Measurements from ENCODE around the gene SP6.

DNA sequence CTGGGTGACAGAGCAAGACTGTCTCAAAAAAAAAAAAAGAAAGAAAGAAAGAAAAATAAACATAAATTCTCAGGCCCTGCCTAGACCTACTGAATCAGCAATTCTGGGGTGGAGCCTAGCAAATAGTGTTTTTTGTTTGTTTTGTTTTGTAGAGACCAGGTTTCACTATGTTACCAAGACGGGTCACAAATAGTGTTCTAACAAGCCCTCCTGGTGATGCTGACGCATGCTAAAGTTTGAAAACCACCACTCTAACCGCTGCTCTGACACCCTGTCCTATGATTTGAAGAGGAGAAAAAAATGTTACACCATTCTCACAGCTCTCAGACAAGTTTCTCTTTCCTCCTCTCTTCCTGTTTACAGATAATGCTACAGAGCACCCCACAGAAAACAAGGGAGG lies 21.1 kb downstream of the SP6 start:
- TF ChIP-seq MAFK (IDR thresholded peaks at IDR 0.05; ENCODE audit: low read depth, low read length) = no peak
- no peak for TF ChIP-seq POLR2A (IDR thresholded peaks at IDR 0.05; ENCODE audit: control extremely low read depth in 1 of 2, low read depth in 2 of 2, low read length in 2 of 2)
- no peak for TF ChIP-seq POLR2AphosphoS5 (IDR thresholded peaks at IDR 0.05; ENCODE audit: low read depth, low read length)
- no peak for TF ChIP-seq SUZ12 (IDR thresholded peaks at IDR 0.05; ENCODE audit: low read length)
- TF ChIP-seq JUN (IDR thresholded peaks at IDR 0.05; ENCODE audit: low read depth, low read length) = no peak
- no peak for TF ChIP-seq EP300 (IDR thresholded peaks at IDR 0.05; ENCODE audit: borderline replicate concordance in 1 of 2, low read depth in 2 of 2, low read length in 2 of 2)
- TF ChIP-seq, protein P1, sequence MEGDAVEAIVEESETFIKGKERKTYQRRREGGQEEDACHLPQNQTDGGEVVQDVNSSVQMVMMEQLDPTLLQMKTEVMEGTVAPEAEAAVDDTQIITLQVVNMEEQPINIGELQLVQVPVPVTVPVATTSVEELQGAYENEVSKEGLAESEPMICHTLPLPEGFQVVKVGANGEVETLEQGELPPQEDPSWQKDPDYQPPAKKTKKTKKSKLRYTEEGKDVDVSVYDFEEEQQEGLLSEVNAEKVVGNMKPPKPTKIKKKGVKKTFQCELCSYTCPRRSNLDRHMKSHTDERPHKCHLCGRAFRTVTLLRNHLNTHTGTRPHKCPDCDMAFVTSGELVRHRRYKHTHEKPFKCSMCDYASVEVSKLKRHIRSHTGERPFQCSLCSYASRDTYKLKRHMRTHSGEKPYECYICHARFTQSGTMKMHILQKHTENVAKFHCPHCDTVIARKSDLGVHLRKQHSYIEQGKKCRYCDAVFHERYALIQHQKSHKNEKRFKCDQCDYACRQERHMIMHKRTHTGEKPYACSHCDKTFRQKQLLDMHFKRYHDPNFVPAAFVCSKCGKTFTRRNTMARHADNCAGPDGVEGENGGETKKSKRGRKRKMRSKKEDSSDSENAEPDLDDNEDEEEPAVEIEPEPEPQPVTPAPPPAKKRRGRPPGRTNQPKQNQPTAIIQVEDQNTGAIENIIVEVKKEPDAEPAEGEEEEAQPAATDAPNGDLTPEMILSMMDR (IDR thresholded peaks at IDR 0.05; ENCODE audit: control extremely low read depth in 1 of 3, insufficient read depth in 1 of 3, low read depth in 1 of 3, low read length in 3 of 3) = no peak
- no peak for TF ChIP-seq SP2 (IDR thresholded peaks at IDR 0.05; ENCODE audit: low read length)
- TF ChIP-seq RNF2 (IDR thresholded peaks at IDR 0.05; ENCODE audit: borderline replicate concordance, low read depth, low read length, missing control alignments, poor library complexity, severe bottlenecking) = no peak
- TF ChIP-seq ATF3 (IDR thresholded peaks at IDR 0.05; ENCODE audit: insufficient read depth, low read depth, low read length) = no peak
- TF ChIP-seq TEAD4 (IDR thresholded peaks at IDR 0.05; ENCODE audit: low read depth, low read length) = no peak
- TF ChIP-seq SRF (IDR thresholded peaks at IDR 0.05; ENCODE audit: low read depth, low read length) = no peak

All from H1 (cell line).